ENCODE results near the gene KCTD13. TPM values are rescaled to one million over a fixed set of nuclear protein-coding genes. Genes with fewer than 3 reads are reported as not detected.
"Not testable (repeated sequence)": the region's sequence is repeated elsewhere in the genome, so short reads cannot be mapped to it uniquely, and the experiment has no call there.

KCTD13 gene
- total RNA-seq, 1 donor from 2014 or later, result 302 TPM

DNA sequence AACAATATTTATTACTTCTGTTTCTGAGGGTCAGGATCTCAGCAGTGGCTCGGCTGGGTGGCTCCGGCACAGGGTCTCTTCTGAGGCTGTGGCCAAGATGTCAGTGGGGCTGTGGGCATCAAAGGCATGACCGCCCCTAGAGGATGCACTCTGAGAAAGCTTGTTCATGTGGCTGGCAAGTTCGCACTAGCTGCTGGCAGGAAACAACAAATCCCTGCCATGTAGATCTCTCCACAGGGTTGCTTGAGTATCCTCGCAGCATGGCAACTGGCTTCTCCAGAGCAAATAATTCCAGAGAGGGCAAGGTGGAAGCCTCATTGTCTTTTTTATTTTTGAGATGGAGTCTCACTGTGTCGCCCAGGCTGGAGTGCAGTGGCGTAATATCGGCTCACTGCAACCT, 12.5 kb downstream of the KCTD13 start:
- no peak overlapping the region for H3K4me3 ChIP-seq
- intact Hi-C loops (cut with DNase I), result no loop called here
- no peaks in the 10 kb centered on the region for H3K4me1 ChIP-seq
- H3K36me3 ChIP-seq, result peaks cover 6 to 26% of the 10 kb centered on the region in 2 donors
- TF ChIP-seq, protein P1, sequence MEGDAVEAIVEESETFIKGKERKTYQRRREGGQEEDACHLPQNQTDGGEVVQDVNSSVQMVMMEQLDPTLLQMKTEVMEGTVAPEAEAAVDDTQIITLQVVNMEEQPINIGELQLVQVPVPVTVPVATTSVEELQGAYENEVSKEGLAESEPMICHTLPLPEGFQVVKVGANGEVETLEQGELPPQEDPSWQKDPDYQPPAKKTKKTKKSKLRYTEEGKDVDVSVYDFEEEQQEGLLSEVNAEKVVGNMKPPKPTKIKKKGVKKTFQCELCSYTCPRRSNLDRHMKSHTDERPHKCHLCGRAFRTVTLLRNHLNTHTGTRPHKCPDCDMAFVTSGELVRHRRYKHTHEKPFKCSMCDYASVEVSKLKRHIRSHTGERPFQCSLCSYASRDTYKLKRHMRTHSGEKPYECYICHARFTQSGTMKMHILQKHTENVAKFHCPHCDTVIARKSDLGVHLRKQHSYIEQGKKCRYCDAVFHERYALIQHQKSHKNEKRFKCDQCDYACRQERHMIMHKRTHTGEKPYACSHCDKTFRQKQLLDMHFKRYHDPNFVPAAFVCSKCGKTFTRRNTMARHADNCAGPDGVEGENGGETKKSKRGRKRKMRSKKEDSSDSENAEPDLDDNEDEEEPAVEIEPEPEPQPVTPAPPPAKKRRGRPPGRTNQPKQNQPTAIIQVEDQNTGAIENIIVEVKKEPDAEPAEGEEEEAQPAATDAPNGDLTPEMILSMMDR (IDR thresholded peaks at IDR 0.05), result no peak
- H3K27ac ChIP-seq, result no peak overlapping the region
- DNase-seq (ENCODE audit: low spot score in 2 of 2), result no peak
- H3K9me3 ChIP-seq, result no peaks in the 10 kb centered on the region
- no peaks in the 10 kb centered on the region for H3K27me3 ChIP-seq

DNA sequence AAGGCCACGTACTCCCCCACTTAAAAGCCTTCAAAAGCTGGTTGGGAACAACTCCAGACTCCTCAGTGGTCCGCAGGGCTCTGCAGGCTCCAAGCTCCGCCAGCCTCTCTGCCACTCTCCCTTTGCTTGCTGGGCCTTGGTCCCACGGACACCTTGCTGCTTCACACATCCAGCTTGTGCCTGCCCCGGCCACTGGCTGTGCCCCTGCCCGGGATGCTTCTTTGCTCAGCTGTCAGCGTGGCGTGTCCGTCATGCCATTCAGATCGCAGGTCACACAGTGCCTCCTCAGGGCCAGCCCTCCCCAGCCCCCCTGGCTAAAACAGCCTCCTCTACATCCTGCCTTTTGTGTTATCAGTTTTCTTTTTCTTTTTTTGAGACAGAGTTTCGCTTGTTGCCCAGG, 13.9 kb downstream of the KCTD13 start:
- H3K4me3 ChIP-seq, result no peak overlapping the region
- intact Hi-C loops (cut with DNase I), result no loop called here
- H3K27me3 ChIP-seq, result no peaks in the 10 kb centered on the region
- no peaks in the 10 kb centered on the region for H3K9me3 ChIP-seq
- TF ChIP-seq, protein P1 (IDR thresholded peaks at IDR 0.05), result no peak
- H3K36me3 ChIP-seq, result peaks cover 0 to 16% of the 10 kb centered on the region in 2 donors
- DNase-seq (ENCODE audit: low spot score in 2 of 2), result no peak
- H3K4me1 ChIP-seq, result no peaks in the 10 kb centered on the region
- H3K27ac ChIP-seq, result no peak overlapping the region

DNA sequence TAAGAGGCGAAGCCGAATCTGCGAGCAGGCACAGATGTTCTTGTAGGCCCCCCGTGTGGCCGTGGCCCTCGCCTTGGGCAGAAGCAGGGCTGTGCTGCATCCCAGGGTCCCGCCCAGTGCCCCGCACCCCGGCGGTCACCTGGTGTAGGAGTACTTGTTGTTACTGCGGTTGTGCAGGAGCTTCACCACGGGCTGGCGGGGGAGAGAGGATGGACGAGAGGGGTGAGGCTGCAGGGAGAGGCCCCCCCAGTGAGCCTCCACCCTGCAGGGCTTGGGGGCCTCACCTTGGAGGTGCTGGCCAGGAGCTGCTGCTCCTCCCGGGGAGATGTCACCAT, 14.4 kb downstream of the KCTD13 start:
- Histone ChIP-seq H3K27ac (no peak overlapping the region), H3K4me1 (no peaks in the 10 kb centered on the region), H3K9me3 (no peaks in the 10 kb centered on the region), H3K4me3 (no peak overlapping the region), H3K36me3 (peaks cover 0 to 12% of the 10 kb centered on the region in 2 donors), H3K27me3 (no peaks in the 10 kb centered on the region)
- TF ChIP-seq, protein P1 (IDR thresholded peaks at IDR 0.05), result no peak
- intact Hi-C loops (cut with DNase I), result no loop called here
- no peak for DNase-seq (ENCODE audit: low spot score in 2 of 2)

DNA sequence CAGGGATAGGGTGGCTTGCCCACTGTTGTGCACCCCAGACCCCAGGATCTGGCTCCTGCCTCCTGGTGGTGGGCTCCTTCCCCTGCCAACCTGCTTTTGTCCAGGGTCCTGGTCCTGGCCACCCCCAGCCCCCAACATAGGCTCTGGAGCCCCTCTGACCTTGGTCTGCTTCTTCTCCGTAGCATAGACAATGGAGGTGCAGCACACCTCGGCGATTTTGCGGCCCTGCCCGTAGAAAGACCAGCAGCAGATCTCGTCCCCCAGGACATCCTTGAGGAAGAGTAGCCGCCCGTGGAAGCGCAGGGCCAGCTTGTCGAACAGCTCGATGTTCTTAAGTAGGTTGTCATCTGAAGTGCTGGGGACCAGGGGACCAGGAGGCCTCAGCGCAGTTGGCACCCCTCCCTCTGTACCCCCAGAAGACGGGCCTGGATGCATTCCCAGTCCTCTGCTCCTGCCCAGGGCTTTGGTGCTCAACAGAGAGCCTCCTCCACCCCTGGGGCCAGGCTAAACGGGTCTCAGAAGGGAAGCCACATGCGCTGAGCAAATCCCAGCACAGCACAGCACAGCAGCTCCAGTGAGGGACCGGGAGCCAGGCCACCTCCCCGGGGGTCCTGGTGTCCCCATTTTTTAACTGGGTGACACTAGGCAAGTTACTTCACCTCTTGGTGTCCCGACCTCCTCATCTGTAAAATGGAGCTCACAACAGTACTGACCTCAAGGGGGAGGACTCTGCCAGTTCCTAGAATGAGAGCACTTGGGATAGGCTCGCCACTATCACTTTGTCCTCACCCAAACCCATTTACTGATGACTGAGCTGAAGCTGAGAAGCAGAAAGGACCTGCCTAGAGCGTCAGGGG, 15.0 kb downstream of the KCTD13 start:
- TF ChIP-seq, protein P1 (IDR thresholded peaks at IDR 0.05), result no peak
- Histone ChIP-seq H3K36me3 (peaks cover 0 to 9% of the 10 kb centered on the region in 2 donors), H3K27ac (no peak overlapping the region), H3K4me3 (no peak overlapping the region), H3K27me3 (no peaks in the 10 kb centered on the region), H3K9me3 (no peaks in the 10 kb centered on the region), H3K4me1 (no peaks in the 10 kb centered on the region)
- intact Hi-C loops (cut with DNase I), result no loop called here
- no peak for DNase-seq (ENCODE audit: low spot score in 2 of 2)

DNA sequence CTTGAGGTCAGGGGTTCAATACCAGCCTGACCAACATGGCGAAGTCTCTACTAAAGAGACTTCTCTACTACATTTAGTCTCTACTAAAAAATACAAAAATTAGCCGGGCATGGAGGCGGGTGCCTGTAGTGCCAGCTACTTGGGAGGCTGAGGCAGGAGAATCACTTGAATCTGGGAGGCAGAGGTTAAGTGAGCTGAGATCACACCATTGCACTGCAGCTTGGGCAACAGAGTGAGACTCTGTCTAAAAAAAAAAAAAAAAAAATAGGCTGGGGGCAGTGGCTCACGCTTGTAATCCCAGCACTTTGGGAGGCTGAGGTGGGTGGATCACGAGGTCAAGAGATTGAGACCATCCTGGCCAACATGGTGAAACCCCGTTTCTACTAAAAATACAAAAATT, 16.2 kb downstream of the KCTD13 start:
- H3K27ac ChIP-seq; H3K27me3 ChIP-seq; DNase-seq (ENCODE audit: low spot score in 2 of 2); H3K4me1 ChIP-seq; H3K9me3 ChIP-seq; H3K4me3 ChIP-seq; H3K36me3 ChIP-seq; intact Hi-C loops (cut with DNase I): not testable (repeated sequence)

DNA sequence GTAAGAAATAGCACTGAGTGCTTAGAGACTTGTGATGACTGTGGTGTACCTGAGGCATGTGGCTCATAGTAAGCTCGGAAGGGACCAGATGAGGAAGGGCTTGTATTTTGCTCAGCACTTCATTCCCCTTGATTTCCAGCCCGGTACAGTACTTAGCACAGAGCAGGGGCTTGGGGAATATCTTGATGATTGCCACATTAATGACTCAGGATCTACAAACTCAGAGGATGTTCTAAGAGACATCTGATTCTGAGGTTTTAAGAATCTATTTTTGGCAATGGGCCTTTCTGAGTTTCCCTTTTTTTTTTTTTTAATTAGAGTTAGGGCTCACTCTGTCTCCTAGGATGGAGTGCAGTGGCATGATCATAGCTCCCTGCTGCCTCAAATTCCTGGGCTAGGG, 16.6 kb downstream of the KCTD13 start:
- no peak overlapping the region for H3K27ac ChIP-seq
- no peaks in the 10 kb centered on the region for H3K4me1 ChIP-seq
- H3K27me3 ChIP-seq, result no peaks in the 10 kb centered on the region
- H3K9me3 ChIP-seq, result no peaks in the 10 kb centered on the region
- no peak overlapping the region for H3K4me3 ChIP-seq
- peaks cover 0 to 9% of the 10 kb centered on the region in 2 donors for H3K36me3 ChIP-seq
- TF ChIP-seq, protein P1 (IDR thresholded peaks at IDR 0.05), result no peak
- no peak for DNase-seq (ENCODE audit: low spot score in 2 of 2)
- intact Hi-C loops (cut with DNase I), result no loop called here

All from ascending aorta (tissue), 2 donors.